ENCODE measurements around the gene FAF1.

DNA sequence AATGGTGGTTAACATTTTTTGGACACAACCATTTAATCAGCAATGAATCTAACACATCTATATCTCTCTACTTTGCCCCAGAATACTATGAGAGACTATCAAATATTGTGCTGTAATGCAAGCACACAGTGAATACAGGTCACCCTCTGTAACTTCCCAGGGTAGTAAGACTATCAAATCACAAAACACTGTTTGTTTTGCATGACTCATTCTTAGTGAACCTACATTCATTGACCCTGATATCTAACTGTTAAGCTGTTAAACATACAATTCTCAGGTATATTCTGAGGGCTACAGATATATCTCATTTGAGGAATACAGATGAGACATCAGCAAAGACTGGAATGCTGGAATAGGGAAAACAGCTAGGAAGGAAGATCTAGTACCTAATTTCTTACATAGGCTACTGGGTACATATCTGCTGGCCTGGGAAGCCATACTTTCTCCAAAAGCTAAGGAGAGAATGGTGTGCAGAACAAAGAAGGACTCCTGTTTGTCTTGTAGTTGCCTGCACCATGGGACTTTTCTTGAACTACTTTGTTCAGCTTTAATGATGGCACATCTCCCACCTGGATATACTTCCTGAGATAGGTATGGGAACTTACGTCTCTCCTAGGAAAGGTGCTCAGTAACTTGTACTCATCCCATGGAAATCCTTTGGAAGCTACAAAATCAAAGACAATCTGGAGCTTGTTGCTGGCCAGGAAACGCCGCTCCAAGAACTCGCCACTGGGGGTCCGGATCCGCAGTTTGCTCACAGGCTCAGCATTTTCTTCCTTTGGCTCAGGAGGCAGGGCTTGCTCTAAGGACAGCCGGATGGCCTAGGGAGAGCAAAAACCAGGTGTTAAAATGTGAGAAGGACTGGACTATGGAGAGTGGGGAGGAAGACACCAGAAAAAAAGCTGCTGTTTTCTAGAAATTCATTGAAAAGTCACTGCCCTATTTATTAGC lies 484.9 kb downstream of the FAF1 start:
- TF ChIP-seq, protein P1, sequence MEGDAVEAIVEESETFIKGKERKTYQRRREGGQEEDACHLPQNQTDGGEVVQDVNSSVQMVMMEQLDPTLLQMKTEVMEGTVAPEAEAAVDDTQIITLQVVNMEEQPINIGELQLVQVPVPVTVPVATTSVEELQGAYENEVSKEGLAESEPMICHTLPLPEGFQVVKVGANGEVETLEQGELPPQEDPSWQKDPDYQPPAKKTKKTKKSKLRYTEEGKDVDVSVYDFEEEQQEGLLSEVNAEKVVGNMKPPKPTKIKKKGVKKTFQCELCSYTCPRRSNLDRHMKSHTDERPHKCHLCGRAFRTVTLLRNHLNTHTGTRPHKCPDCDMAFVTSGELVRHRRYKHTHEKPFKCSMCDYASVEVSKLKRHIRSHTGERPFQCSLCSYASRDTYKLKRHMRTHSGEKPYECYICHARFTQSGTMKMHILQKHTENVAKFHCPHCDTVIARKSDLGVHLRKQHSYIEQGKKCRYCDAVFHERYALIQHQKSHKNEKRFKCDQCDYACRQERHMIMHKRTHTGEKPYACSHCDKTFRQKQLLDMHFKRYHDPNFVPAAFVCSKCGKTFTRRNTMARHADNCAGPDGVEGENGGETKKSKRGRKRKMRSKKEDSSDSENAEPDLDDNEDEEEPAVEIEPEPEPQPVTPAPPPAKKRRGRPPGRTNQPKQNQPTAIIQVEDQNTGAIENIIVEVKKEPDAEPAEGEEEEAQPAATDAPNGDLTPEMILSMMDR (IDR thresholded peaks at IDR 0.05; ENCODE audit: low read depth, low read length): no peak
- TF ChIP-seq EZH2phosphoT487 (IDR thresholded peaks at IDR 0.05; ENCODE audit: low read depth): no peak

Measured in OCI-LY3 (cell line).